Activated CD4-positive, alpha-beta T cell treated with anti-CD3 and anti-CD28 coated beads, Interleukin-2, amount 50 U/mL, for 24 hours (primary cell): ENCODE data around the gene FBLN1.
"Not testable (repeated sequence)": the region's sequence is repeated elsewhere in the genome, so short reads cannot be mapped to it uniquely, and the experiment has no call there.

Source experiments
- DNase-seq, 2 donors: peaks; one replicate each; pipeline ENCODE4 v3.0.0-alpha.2; 2020; ENCODE audit warnings: low read depth in 1 of 2, low spot score in 1 of 2

FBLN1 gene

GRCh38 chr22:45600790-45601730 is 98.4 kb downstream of the FBLN1 start:
- no peak for DNase-seq

- no peak for DNase-seq
Observed at GRCh38 chr22:45602004-45602733, 99.5 kb downstream of the FBLN1 start.

GRCh38 chr22:45602824-45603595 is 100.3 kb downstream of the FBLN1 start:
- DNase-seq, result no peak

- no peak for DNase-seq
Observed at GRCh38 chr22:45603619-45604018, 100.9 kb downstream of the FBLN1 start.

GRCh38 chr22:45608045-45608444 is 105.4 kb downstream of the FBLN1 start:
- DNase-seq, result not testable (repeated sequence)

GRCh38 chr22:45608763-45609180 is 106.1 kb downstream of the FBLN1 start:
- no peak for DNase-seq

GRCh38 chr22:45612451-45612901 is 109.8 kb downstream of the FBLN1 start:
- DNase-seq, result no peak

- no peak for DNase-seq
Observed at GRCh38 chr22:45612940-45613339, 110.3 kb downstream of the FBLN1 start.

- no peak for DNase-seq
Observed at GRCh38 chr22:45615364-45615763, 112.7 kb downstream of the FBLN1 start.

GRCh38 chr22:45616432-45616831 is 113.7 kb downstream of the FBLN1 start:
- DNase-seq, result no peak

GRCh38 chr22:45617948-45618347 is 115.3 kb downstream of the FBLN1 start:
- no peak for DNase-seq

GRCh38 chr22:45620706-45621105 is 118.0 kb downstream of the FBLN1 start:
- DNase-seq, result no peak

- DNase-seq, result no peak
Observed at GRCh38 chr22:45621836-45622600, 119.3 kb downstream of the FBLN1 start.

- not testable (repeated sequence) for DNase-seq
Observed at GRCh38 chr22:45623464-45624145, 120.9 kb downstream of the FBLN1 start.

GRCh38 chr22:45626198-45626651 is 123.5 kb downstream of the FBLN1 start:
- no peak for DNase-seq

GRCh38 chr22:45627489-45628233 is 125.0 kb downstream of the FBLN1 start:
- no peak for DNase-seq

- no peak for DNase-seq
Observed at GRCh38 chr22:45628515-45628914, 125.8 kb downstream of the FBLN1 start.

GRCh38 chr22:45629469-45630089 is 126.9 kb downstream of the FBLN1 start:
- no peak for DNase-seq

GRCh38 chr22:45630436-45630835 is 127.8 kb downstream of the FBLN1 start:
- DNase-seq, result no peak
